Measurements from ENCODE around the gene IQGAP1. TPM values are rescaled to one million over a fixed set of nuclear protein-coding genes. Genes with fewer than 3 reads are reported as not detected.
A peak's percentile ranks its signal among the peaks of the same experiment; 100 is the strongest.
"Not testable (repeated sequence)": the region's sequence is repeated elsewhere in the genome, so short reads cannot be mapped to it uniquely, and the experiment has no call there.

IQGAP1 gene
- total RNA-seq, 1 experiment from 2014 or later, result 72.4 TPM

DNA sequence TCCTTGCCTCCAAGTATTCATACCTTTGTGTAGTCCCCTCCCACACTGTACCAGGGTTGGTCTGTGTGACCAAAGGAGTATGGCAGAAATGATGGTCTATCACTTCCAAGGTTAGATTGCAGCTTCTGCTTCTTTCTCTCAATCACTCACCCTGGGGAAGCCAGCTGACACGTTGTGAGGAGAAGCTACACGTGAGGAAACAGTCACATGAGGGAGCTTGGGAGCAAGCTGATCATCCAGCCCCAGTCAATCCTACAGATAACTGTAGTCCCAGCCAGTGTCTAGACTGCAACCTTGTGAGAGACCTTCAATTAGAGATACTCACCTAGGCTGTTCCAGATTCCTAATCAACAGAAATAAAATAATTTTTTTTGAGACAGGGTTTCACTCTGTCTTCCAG lies 42.2 kb upstream of the IQGAP1 start:
- Histone ChIP-seq H3K23me2 (ENCODE audit: insufficient read length, low read depth, low read length, poor library complexity, severe bottlenecking) (no peaks in the 10 kb centered on the region), H3K18ac (ENCODE audit: insufficient read length, low read depth, low read length) (no peak overlapping the region), H2BK12ac (ENCODE audit: insufficient read length, low read depth, low read length) (no peak overlapping the region), H3K56ac (ENCODE audit: insufficient read length, low read depth, low read length) (no peak overlapping the region), H3K4me1 (ENCODE audit: insufficient read depth, low read length) (no peaks in the 10 kb centered on the region; the same call in 1 of the 2 replicates), H4K91ac (ENCODE audit: insufficient read length, low read depth, low read length) (no peak overlapping the region), H4K8ac (replicated peaks; ENCODE audit: insufficient read length, low read depth, low read length) (no peak overlapping the region), H3K9me3 (ENCODE audit: control insufficient read depth, low read depth, low read length) (no peaks in the 10 kb centered on the region), H3K9ac (ENCODE audit: extremely low read depth, insufficient read length, low read length) (no peak overlapping the region), H4K20me1 (ENCODE audit: control insufficient read depth, insufficient read depth, insufficient read length) (no peaks in the 10 kb centered on the region), H3K23ac (ENCODE audit: insufficient read length, low read depth, low read length) (no peak overlapping the region), H3K4ac (ENCODE audit: low read depth, low read length) (no peak overlapping the region), H3T11ph (ENCODE audit: low read length) (no peak overlapping the region), H3K79me2 (ENCODE audit: insufficient read depth, low read length) (no peaks in the 10 kb centered on the region), H2BK120ac (ENCODE audit: low read depth, low read length, poor library complexity, severe bottlenecking) (no peak overlapping the region), H2AFZ (ENCODE audit: low read length) (no peak overlapping the region), H2BK5ac (ENCODE audit: insufficient read length, low read length) (no peak overlapping the region), H4K5ac (ENCODE audit: insufficient read length, low read depth, low read length) (peak overlapping the region; percentile 59), H3K79me1 (ENCODE audit: insufficient read depth, low read depth, low read length, poor library complexity, severe bottlenecking) (no peaks in the 10 kb centered on the region), H3K4me2 (ENCODE audit: insufficient read depth, insufficient read length, low read length) (no peak overlapping the region), H3K27me3 (ENCODE audit: insufficient read depth, low read length) (no peaks in the 10 kb centered on the region), H2AK5ac (ENCODE audit: insufficient read length, low read length) (no peak overlapping the region), H2BK15ac (ENCODE audit: low read depth, low read length) (no peak overlapping the region), H3K14ac (ENCODE audit: insufficient read depth, low read length) (no peak overlapping the region), H3K27ac (ENCODE audit: insufficient read length, low read depth, low read length) (no peak overlapping the region), H2BK20ac (ENCODE audit: low read depth, low read length, poor library complexity, severe bottlenecking) (no peak overlapping the region)
- Mint-ChIP-seq H3K36me3 (ENCODE audit: insufficient read depth in 1 of 3, low read depth in 3 of 3) (no peaks in the 10 kb centered on the region), H3K27me3 (ENCODE audit: low read depth) (peaks cover 8% of the 10 kb centered on the region), H3K9me3 (no peaks in the 10 kb centered on the region), H3K4me3 (no peak overlapping the region), H3K27ac (no peak overlapping the region), H3K4me1 (no peaks in the 10 kb centered on the region)
- DNase-seq, result no peak
- WGBS (ENCODE audit: extremely low coverage, insufficient read length, low lambda C conversion rate), result no CpG with 5 or more reads among the region's 2 CpGs
- TF ChIP-seq, protein P1, sequence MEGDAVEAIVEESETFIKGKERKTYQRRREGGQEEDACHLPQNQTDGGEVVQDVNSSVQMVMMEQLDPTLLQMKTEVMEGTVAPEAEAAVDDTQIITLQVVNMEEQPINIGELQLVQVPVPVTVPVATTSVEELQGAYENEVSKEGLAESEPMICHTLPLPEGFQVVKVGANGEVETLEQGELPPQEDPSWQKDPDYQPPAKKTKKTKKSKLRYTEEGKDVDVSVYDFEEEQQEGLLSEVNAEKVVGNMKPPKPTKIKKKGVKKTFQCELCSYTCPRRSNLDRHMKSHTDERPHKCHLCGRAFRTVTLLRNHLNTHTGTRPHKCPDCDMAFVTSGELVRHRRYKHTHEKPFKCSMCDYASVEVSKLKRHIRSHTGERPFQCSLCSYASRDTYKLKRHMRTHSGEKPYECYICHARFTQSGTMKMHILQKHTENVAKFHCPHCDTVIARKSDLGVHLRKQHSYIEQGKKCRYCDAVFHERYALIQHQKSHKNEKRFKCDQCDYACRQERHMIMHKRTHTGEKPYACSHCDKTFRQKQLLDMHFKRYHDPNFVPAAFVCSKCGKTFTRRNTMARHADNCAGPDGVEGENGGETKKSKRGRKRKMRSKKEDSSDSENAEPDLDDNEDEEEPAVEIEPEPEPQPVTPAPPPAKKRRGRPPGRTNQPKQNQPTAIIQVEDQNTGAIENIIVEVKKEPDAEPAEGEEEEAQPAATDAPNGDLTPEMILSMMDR (conservative IDR thresholded peaks at IDR 0.05), result no peak

DNA sequence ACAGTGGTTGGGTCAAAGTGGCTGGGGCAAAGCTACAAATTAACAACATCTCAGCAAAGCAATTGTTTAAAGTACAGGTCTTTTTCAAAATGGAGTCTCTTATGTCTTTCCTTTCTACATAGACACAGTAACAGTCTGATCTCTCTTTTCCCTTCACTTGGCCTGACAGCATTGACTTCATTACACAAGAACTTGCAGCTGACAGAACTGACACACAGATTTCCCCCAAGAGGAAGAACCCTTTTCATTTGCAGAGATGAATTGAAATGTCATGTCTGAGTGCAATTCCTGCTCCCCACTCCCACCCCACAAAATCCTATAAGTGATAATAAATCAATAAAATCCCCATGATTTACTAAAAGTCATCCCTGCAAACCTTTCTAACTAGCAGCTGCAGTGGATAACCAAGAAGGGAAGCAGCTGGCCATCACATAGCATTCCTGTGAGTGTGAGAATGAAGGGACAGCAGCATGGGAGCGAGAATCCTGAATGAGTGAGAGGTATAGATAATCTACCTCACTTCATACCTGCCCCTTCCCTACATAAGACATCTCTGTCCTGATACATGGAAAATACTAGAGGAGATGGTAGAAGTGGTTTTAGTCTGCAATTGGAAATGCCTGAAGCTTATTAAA lies 40.5 kb upstream of the IQGAP1 start:
- H3K4me1 Mint-ChIP-seq; H3K9ac ChIP-seq (ENCODE audit: extremely low read depth, insufficient read length, low read length); H3K27me3 ChIP-seq (ENCODE audit: insufficient read depth, low read length); H3K79me1 ChIP-seq (ENCODE audit: insufficient read depth, low read depth, low read length, poor library complexity, severe bottlenecking); H2BK15ac ChIP-seq (ENCODE audit: low read depth, low read length); H3K4me3 Mint-ChIP-seq; DNase-seq; H2AK5ac ChIP-seq (ENCODE audit: insufficient read length, low read length); H2BK12ac ChIP-seq (ENCODE audit: insufficient read length, low read depth, low read length); H3K79me2 ChIP-seq (ENCODE audit: insufficient read depth, low read length); H3K36me3 Mint-ChIP-seq (ENCODE audit: insufficient read depth in 1 of 3, low read depth in 3 of 3); H4K5ac ChIP-seq (ENCODE audit: insufficient read length, low read depth, low read length); H3K9me3 Mint-ChIP-seq; H2BK120ac ChIP-seq (ENCODE audit: low read depth, low read length, poor library complexity, severe bottlenecking); H3K4me1 ChIP-seq (ENCODE audit: insufficient read depth, low read length); H3K4me2 ChIP-seq (ENCODE audit: insufficient read depth, insufficient read length, low read length); H4K20me1 ChIP-seq (ENCODE audit: control insufficient read depth, insufficient read depth, insufficient read length); H3K9me3 ChIP-seq (ENCODE audit: control insufficient read depth, low read depth, low read length); H4K91ac ChIP-seq (ENCODE audit: insufficient read length, low read depth, low read length); H2BK20ac ChIP-seq (ENCODE audit: low read depth, low read length, poor library complexity, severe bottlenecking); H3K18ac ChIP-seq (ENCODE audit: insufficient read length, low read depth, low read length); H3K56ac ChIP-seq (ENCODE audit: insufficient read length, low read depth, low read length); H4K8ac ChIP-seq (replicated peaks; ENCODE audit: insufficient read length, low read depth, low read length); H3K23ac ChIP-seq (ENCODE audit: insufficient read length, low read depth, low read length); H3T11ph ChIP-seq (ENCODE audit: low read length); H3K23me2 ChIP-seq (ENCODE audit: insufficient read length, low read depth, low read length, poor library complexity, severe bottlenecking); H2AFZ ChIP-seq (ENCODE audit: low read length); H2BK5ac ChIP-seq (ENCODE audit: insufficient read length, low read length); H3K27ac Mint-ChIP-seq; H3K27ac ChIP-seq (ENCODE audit: insufficient read length, low read depth, low read length); H3K4ac ChIP-seq (ENCODE audit: low read depth, low read length); H3K14ac ChIP-seq (ENCODE audit: insufficient read depth, low read length): not testable (repeated sequence)
- peaks cover 15% of the 10 kb centered on the region for H3K27me3 Mint-ChIP-seq (ENCODE audit: low read depth)
- WGBS (ENCODE audit: extremely low coverage, insufficient read length, low lambda C conversion rate), result no CpG with 5 or more reads among the region's 1 CpG

Data from H9 (cell line).